Neural progenitor cell (in vitro differentiated cells): ENCODE results near the gene OR8D4. TPM values are rescaled to one million over a fixed set of nuclear protein-coding genes. Genes with fewer than 3 reads are reported as not detected.
A peak's percentile ranks its signal among the peaks of the same experiment; 100 is the strongest.

Experiments
- DNase-seq: peaks from one replicate; pipeline ENCODE4 v3.0.0-alpha.2; 2016; ENCODE audit warnings: low spot score
- H2AFZ ChIP-seq: fragments of 200-600 bp; sonication (generic); replicated peaks from 2 replicates; pipeline ENCODE4 v1.6.1; 2016; ENCODE audit warnings: antibody characterized with exemption
- H3F3A ChIP-seq: fragments of 200-600 bp; sonication (generic); 2 replicates; pipeline ENCODE4 v1.6.1; 2016; ENCODE audit warnings: antibody characterized with exemption, low read depth
- H3K27ac ChIP-seq: fragments of 200-600 bp; sonication (generic); 2 replicates; pipeline ENCODE4 v1.5.1; 2016; ENCODE audit warnings: mild to moderate bottlenecking
- H3K27me3 ChIP-seq: fragments of 200-600 bp; sonication (generic); 2 replicates; pipeline ENCODE4 v1.6.1; 2016; ENCODE audit warnings: mild to moderate bottlenecking, moderate library complexity
- H3K36me3 ChIP-seq: fragments of 200-600 bp; sonication (generic); 2 replicates; pipeline ENCODE4 v1.5.1; 2016
- H3K4me1 ChIP-seq: fragments of 200-600 bp; sonication (generic); 2 replicates; pipeline ENCODE4 v1.6.1; 2016; ENCODE audit warnings: mixed run types
- H3K4me2 ChIP-seq: fragments of 200-600 bp; sonication (generic); 2 replicates; pipeline ENCODE4 v1.6.1; 2016
- H3K4me3 ChIP-seq: fragments of 200-600 bp; sonication (generic); 2 replicates; pipeline ENCODE4 v1.5.1; 2016
- H3K79me2 ChIP-seq: fragments of 200-600 bp; sonication (generic); 2 replicates; pipeline ENCODE4 v1.6.1; 2016; ENCODE audit warnings: low read depth
- H3K9ac ChIP-seq: fragments of 200-600 bp; sonication (generic); 2 replicates; pipeline ENCODE4 v1.6.1; 2016
- H3K9me3 ChIP-seq: fragments of 200-600 bp; sonication (generic); 2 replicates; pipeline ENCODE4 v1.5.1; 2016; ENCODE audit warnings: low read depth
- H4K20me1 ChIP-seq: fragments of 200-600 bp; sonication (generic); 2 replicates; pipeline ENCODE4 v1.6.1; 2016; ENCODE audit warnings: low read depth
- H3K27ac Mint-ChIP-seq: 3 replicates; pipeline ENCODE4 v1.8.0; 2021; ENCODE audit warnings: mixed read lengths
- H3K27me3 Mint-ChIP-seq: 2 replicates; pipeline ENCODE4 v1.8.0; 2022; ENCODE audit warnings: low read depth, mild to moderate bottlenecking, inconsistent platforms, moderate library complexity, mixed read lengths; ENCODE audit not compliant: insufficient read depth
- H3K36me3 Mint-ChIP-seq: 3 replicates; pipeline ENCODE4 v1.8.0; 2021; ENCODE audit warnings: mixed read lengths
- H3K4me1 Mint-ChIP-seq: 3 replicates; pipeline ENCODE4 v1.8.0; 2021; ENCODE audit warnings: mixed read lengths
- H3K4me3 Mint-ChIP-seq: 3 replicates; pipeline ENCODE4 v1.8.0; 2021; ENCODE audit warnings: mild to moderate bottlenecking, moderate library complexity, mixed read lengths
- H3K9me3 Mint-ChIP-seq: 3 replicates; pipeline ENCODE4 v1.8.0; 2020; ENCODE audit warnings: mixed read lengths
- CTCF ChIP-seq: fragments of 200-600 bp; sonication (generic); IDR thresholded peaks from 2 replicates; pipeline ENCODE4 v1.5.1; 2017; ENCODE audit warnings: antibody characterized with exemption, mild to moderate bottlenecking
- EZH2 ChIP-seq: fragments of 200-600 bp; sonication (generic); IDR thresholded peaks from 2 replicates; pipeline ENCODE4 v1.6.1; 2017; ENCODE audit warnings: antibody characterized with exemption, mild to moderate bottlenecking, moderate library complexity
- EZH2phosphoT487 ChIP-seq: fragments of 200-600 bp; sonication (generic); IDR thresholded peaks from 2 replicates; pipeline ENCODE4 v1.6.1; 2017; ENCODE audit warnings: antibody characterized with exemption
- total RNA-seq: library from RNA; depleted of rRNA; stranded (reverse); fragments of >200 nt; gene quantifications from 2 replicates; pipeline ENCODE4 v1.2.3, GENCODE V29; 2015; ENCODE audit warnings: low replicate concordance

OR8D4 gene
- total RNA-seq, 1 donor from 2014 or later = not detected

DNA sequence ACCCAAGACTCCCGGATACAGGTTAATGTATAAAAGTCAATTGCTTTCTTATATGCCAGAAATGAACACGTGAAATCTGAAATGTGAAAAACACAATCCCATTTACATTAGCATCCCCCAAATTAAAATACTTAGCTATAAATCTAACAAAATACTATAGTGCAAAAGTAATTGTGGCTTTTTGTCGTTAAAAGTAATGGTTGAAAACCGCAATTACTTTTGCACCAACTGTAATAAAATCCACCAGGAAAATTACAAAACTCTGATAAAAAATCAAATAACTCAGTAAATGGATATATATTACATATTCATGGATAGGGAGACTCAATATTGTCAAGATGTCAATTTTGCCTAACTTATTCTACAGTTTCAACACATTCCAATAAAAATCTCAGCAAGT lies 21.1 kb upstream of the OR8D4 start:
- Histone ChIP-seq H3K9ac (no peak overlapping the region), H3K36me3 (no peaks in the 10 kb centered on the region), H3K27ac (no peak overlapping the region), H3K4me2 (no peak overlapping the region), H4K20me1 (no peaks in the 10 kb centered on the region), H2AFZ (no peak overlapping the region), H3F3A (peaks cover 18% of the 10 kb centered on the region), H3K9me3 (no peaks in the 10 kb centered on the region), H3K79me2 (no peaks in the 10 kb centered on the region), H3K27me3 (no peaks in the 10 kb centered on the region), H3K4me1 (peaks cover 21% of the 10 kb centered on the region), H3K4me3 (no peak overlapping the region)
- Mint-ChIP-seq H3K27ac (no peak overlapping the region), H3K4me3 (no peak overlapping the region), H3K4me1 (no peaks in the 10 kb centered on the region), H3K9me3 (peaks cover 4% of the 10 kb centered on the region), H3K27me3 (peaks cover 2% of the 10 kb centered on the region), H3K36me3 (no peaks in the 10 kb centered on the region)
- TF ChIP-seq EZH2 (no peak), CTCF (no peak), EZH2phosphoT487 (no peak)
- no peak for DNase-seq

DNA sequence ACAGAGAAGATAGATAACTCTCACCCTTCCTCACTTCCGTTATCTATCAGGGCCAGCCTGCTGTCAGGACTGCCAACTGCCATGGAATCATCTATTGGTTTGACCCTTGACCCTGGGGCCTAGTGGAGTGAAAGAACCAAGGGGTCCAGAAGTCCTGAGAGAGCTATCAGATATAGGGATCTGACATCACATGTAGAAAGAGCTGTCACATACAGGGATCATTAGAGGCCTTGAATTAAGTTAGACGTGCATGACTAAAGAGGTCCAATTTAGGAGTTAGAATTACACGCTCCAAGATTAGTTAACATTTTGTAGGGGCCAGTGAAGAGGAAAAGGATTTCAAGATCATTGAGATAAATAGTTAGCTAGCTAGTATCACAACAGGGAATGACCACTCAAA lies 16.4 kb upstream of the OR8D4 start, which contains the start of gene TMEM225:
Gene TMEM225 (minus strand): TSS at position 101 of the 400 bp plus-strand sequence. CDS start 245 bp downstream, outside the sequence.
- no peaks in the 10 kb centered on the region for H3K9me3 ChIP-seq
- H4K20me1 ChIP-seq = no peaks in the 10 kb centered on the region
- no peaks in the 10 kb centered on the region for H3K36me3 Mint-ChIP-seq
- no peak within 1 kb of the TSS for H3K4me3 ChIP-seq
- H3K27me3 ChIP-seq = no peaks in the 10 kb centered on the region
- no peak within 1 kb of the TSS for H3K27ac Mint-ChIP-seq
- TF ChIP-seq CTCF (no peak), EZH2 (no peak), EZH2phosphoT487 (no peak)
- peaks cover 2% of the 10 kb centered on the region for H3K27me3 Mint-ChIP-seq
- no peak for DNase-seq
- no peak within 1 kb of the TSS for H2AFZ ChIP-seq
- no peaks in the 10 kb centered on the region for H3K4me1 Mint-ChIP-seq
- H3K4me3 Mint-ChIP-seq = no peak within 1 kb of the TSS
- no peak within 1 kb of the TSS for H3K27ac ChIP-seq
- no peaks in the 10 kb centered on the region for H3K4me1 ChIP-seq
- H3K9ac ChIP-seq = no peak within 1 kb of the TSS
- H3K36me3 ChIP-seq = no peaks in the 10 kb centered on the region
- H3K79me2 ChIP-seq = no peaks in the 10 kb centered on the region
- H3F3A ChIP-seq = no peaks in the 10 kb centered on the region
- H3K9me3 Mint-ChIP-seq = no peaks in the 10 kb centered on the region
- no peak within 1 kb of the TSS for H3K4me2 ChIP-seq

DNA sequence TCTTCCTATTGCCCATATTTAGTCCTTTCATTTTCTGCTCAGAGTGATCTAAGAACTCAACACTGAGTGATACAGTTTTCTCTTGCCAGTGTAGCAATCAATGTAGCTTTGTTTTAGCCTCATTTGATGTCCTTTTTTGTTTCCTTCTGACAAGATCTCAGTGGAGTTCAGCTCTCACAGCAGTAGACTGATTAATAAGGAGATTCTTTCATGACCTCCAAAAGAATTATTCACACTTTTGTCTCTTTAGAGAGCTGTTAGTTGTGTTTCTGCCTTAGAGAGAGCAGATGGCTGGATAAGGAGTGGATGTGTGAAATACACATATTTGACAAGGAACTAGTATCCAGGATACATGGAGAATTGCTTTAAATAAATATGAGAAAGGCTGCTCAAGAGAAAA lies 9.9 kb upstream of the OR8D4 start:
- no peaks in the 10 kb centered on the region for H3K27me3 ChIP-seq
- H3K79me2 ChIP-seq = no peaks in the 10 kb centered on the region
- H3K27ac ChIP-seq = no peak overlapping the region

More for the DNA sequence above, 9.9 kb upstream of the OR8D4 start:
- Histone ChIP-seq H4K20me1 (no peaks in the 10 kb centered on the region), H3K36me3 (no peaks in the 10 kb centered on the region), H3K4me2 (no peak overlapping the region), H3K9me3 (no peaks in the 10 kb centered on the region), H3K4me3 (no peak overlapping the region), H2AFZ (peak overlapping the region; percentile 9), H3F3A (no peaks in the 10 kb centered on the region), H3K9ac (no peak overlapping the region), H3K4me1 (peaks cover 13% of the 10 kb centered on the region)
- Mint-ChIP-seq H3K4me1 (peaks cover 6% of the 10 kb centered on the region), H3K9me3 (no peaks in the 10 kb centered on the region), H3K27ac (no peak overlapping the region), H3K4me3 (no peak overlapping the region), H3K27me3 (no peaks in the 10 kb centered on the region), H3K36me3 (no peaks in the 10 kb centered on the region)
- no peak for DNase-seq
- TF ChIP-seq EZH2phosphoT487 (no peak), CTCF (no peak), EZH2 (no peak)
